NOMO-1 treated with dmso at 0.1 percent for 144 hours (cell line): ENCODE measurements around the gene SMARCA1.

ENCODE experiments used
- DNase-seq: peaks from one replicate; lab custom pipeline; 2025; ENCODE audit not compliant: unreplicated experiment; lab: John Stamatoyannopoulos, UW

Gene SMARCA1

DNA sequence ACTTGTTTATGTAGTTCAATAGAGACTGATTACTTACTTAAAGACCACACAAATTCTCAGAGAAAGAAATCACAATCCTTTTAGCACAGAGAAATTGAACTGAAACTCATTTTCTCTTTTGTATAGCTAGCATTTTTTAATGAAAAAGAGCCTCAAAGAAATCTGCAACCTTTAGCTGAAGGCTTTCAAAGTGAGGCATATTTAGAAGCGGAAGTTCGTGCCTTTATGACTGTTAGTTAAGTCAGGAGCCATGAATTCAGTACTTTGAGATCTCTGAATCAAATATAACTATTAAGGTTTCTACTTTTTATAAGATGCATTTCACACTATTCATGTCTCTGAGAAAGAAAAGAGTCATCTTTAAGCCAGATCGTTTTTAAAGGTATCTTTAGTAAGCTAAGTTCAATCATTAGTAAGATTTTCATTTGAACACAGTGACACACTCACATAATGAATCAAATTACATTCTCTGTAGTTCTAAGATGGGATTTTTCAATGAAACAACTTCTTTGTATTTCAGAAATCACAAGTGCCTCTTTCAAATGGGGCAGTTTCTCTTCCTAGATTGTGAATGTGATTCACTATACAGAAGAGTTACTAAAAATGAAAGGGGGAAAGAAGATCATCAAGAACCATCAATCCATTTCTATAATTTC is 61.4 kb downstream of the SMARCA1 start:
- no peak for DNase-seq

DNA sequence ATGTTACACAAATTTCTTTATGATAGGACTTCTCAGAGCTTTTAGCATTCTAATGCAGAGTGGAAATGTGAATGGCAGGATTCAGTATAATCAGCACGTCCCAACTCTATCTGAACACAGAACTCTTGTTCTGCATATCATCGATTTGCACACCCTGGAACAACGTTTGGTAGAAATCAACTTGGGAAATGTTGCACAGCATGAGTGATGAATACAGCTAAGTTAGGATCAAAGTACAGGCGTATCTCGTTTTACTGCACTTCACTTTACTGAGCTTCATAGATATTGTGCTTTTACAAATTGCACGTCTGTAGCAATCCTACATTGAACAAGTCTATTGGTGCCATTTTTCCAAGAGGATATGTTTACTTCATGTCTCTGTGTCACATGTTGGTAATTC is 70.8 kb downstream of the SMARCA1 start:
- DNase-seq: no peak

DNA sequence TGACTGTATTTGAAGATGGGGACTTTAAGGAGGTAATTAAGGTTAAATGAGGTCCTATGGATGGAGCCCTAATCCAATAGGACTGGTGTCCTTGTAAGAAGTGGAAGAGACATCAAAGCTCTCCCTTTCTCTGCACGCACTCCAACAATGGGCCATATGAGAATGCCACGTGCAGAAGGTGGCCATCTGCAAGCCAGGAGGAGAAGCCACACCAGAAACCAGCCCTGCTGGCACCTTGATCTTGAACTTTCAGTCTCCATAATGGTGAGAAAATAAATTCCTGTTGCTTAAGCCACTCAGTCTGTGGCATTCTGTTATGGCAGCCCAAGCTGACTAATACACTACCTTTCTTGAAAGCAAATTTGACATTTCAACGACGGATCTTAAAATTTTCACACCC is 73.2 kb downstream of the SMARCA1 start:
- no peak for DNase-seq

- no peak for DNase-seq
Measured at GRCh38 chrX:129449148-129449547, 74.1 kb downstream of the SMARCA1 start.

GRCh38 chrX:129445436-129445835 is 77.9 kb downstream of the SMARCA1 start:
- DNase-seq: no peak

GRCh38 chrX:129433945-129434344 is 89.3 kb downstream of the SMARCA1 start:
- no peak for DNase-seq

GRCh38 chrX:129433461-129433860 is 89.8 kb downstream of the SMARCA1 start:
- DNase-seq: no peak

- no peak for DNase-seq
Measured at GRCh38 chrX:129427267-129427666, 96.0 kb downstream of the SMARCA1 start.

DNA sequence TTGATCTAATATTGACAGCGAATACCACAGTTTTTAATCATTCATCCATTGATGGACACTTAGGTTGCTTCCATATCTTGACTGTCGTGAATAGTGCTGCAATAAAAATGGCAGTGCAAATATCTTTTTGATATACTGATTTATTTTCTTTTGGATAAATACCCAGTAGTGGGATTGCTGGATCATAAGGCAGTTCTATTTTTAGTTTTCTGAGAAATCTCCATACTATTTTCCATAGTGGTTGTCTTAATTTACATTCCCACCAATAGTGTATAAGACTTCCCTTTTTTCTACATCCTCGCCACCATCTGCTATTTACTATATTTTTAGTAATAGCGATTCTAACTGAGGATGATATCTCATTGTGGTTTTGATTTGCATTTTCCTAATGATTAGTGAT is 100.1 kb downstream of the SMARCA1 start:
- no peak for DNase-seq

GRCh38 chrX:129404670-129405008 is 118.7 kb downstream of the SMARCA1 start:
- DNase-seq: no peak

DNA sequence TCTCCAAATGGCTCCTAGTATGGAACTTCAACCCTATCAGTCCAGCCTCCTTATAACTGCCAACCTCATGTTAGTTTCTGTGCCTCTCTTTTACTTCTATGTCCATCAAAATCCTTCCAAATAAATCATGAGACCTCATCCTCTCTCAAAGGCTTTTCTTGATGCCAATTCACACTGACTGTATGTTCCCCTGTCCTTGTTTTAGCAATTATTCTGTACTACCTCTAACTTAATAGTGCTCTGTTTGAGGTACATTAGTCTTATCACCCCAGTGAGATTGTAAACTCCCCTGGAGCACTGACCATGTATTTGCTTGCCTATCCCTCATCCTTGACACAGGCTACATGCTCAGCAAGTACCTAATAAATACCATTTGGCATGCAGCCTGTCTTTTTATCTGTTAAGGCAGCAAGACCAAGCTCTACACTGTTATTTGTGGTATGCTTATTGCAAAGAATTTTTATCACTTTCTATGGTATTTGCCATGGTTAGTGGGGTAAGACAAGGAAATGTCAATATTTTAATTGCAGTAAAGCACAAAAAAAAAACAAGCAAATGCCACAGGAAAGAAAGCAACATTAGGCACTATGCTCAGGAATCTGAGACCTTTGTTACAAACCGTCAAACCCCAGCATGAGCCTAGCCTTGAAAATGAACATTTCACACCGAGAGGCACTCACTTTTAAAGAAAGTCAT is 119.2 kb downstream of the SMARCA1 start:
- no peak for DNase-seq
